HepG2 (cell line): ENCODE data around the gene VAMP3. TPM values are rescaled to one million over a fixed set of nuclear protein-coding genes. Genes with fewer than 3 reads are reported as not detected.

ENCODE experiments used
- ATAC-seq: fragments of 200-7000 bp; cut with Tn5 transposase; 3 replicates; pipeline ENCODE4 v1.9.1; 2020; ENCODE audit warnings: mild to moderate bottlenecking, moderate library complexity
- BruUV-seq: library from RNA; stranded (reverse); fragments of 400-500 nt; replicated peaks from 2 replicates; lab custom pipeline; 2021; lab: Mats Ljungman, UMichigan
- CTCF ChIA-PET: fragments of 300-600 bp; formaldehyde crosslinking; extraction: SDS; loops from one replicate; lab custom pipeline; 2021; ENCODE audit warnings: low total read pairs, inconsistent platforms, low intra/inter-chr PET ratio; lab: Yijun Ruan, JAX
- POLR2A ChIA-PET: fragments of 350-600 bp; sonication (Branson Sonifier 250); formaldehyde crosslinking; loops from one replicate; lab custom pipeline; 2020; ENCODE audit warnings: antibody characterized with exemption, inconsistent platforms; lab: Yijun Ruan, JAX
- DNase-seq: peaks from one replicate; pipeline ENCODE4 v3.0.0-alpha.2; 2015; ENCODE audit warnings: low spot score
- FAIRE-seq: peaks from 3 replicates; lab custom pipeline; 2011; peaks lifted over from hg19 to GRCh38; lab: Jason Lieb, UNC
- H2AFZ ChIP-seq: one replicate; pipeline ENCODE4 v1.6.1; 2011; ENCODE audit warnings: low read length, inconsistent platforms
- H3K27ac ChIP-seq: fragments of 300-600 bp; 3 replicates; pipeline ENCODE4 v1.8.0; 2011; ENCODE audit warnings: mixed run types, mild to moderate bottlenecking, mixed read lengths, low read length, inconsistent platforms; ENCODE audit not compliant: insufficient read depth; ENCODE audit errors: extremely low read length
- H3K27me3 ChIP-seq, 2 experiments: fragments of 200-600 bp in 1 of 2; 2 replicates in 1 of 2; 3 replicates in 1 of 2; pipeline versions ENCODE4 v1.6.0 to v1.8.0; 2011; ENCODE audit warnings: low read length in 2 of 2, mild to moderate bottlenecking in 2 of 2, moderate library complexity in 2 of 2, inconsistent platforms in 1 of 2; ENCODE audit not compliant: insufficient read depth in 2 of 2, control insufficient read depth in 1 of 2
- H3K36me3 ChIP-seq, 2 experiments: fragments of 200-600 bp in 1 of 2; replicated peaks in 1 of 2; 2 replicates in 1 of 2; 3 replicates in 1 of 2; pipeline versions ENCODE4 v1.5.1 to v1.8.0; 2011; ENCODE audit warnings: low read length in 2 of 2, inconsistent platforms in 1 of 2; ENCODE audit not compliant: insufficient read depth in 2 of 2, control insufficient read depth in 1 of 2
- H3K4me1 ChIP-seq: 2 replicates; pipeline ENCODE4 v1.5.1; 2012; ENCODE audit warnings: low read length, inconsistent platforms; ENCODE audit not compliant: insufficient read depth
- H3K4me2 ChIP-seq: 2 replicates; pipeline ENCODE4 v1.6.0; 2011; ENCODE audit warnings: low read depth, low read length, inconsistent platforms
- H3K4me3 ChIP-seq, 3 experiments: fragments of 200-600 bp in 1 of 3; sonication (generic), shearing (Covaris generic) in 1 of 3; replicated peaks in 1 of 3; 2 replicates each; pipeline ENCODE4 v1.5.1; 2011 to 2016; ENCODE audit warnings: low read length in 3 of 3, inconsistent platforms in 2 of 3, low read depth in 2 of 3, mild to moderate bottlenecking in 2 of 3, control low read depth in 1 of 3, mixed read lengths in 1 of 3; ENCODE audit not compliant: insufficient read depth in 1 of 3
- H3K79me2 ChIP-seq: one replicate; pipeline ENCODE4 v1.6.1; 2011; ENCODE audit warnings: low read length, inconsistent platforms; ENCODE audit not compliant: insufficient read depth
- H3K9ac ChIP-seq: 2 replicates; pipeline ENCODE4 v1.6.0; 2011; ENCODE audit warnings: mild to moderate bottlenecking, low read depth, low read length, inconsistent platforms; ENCODE audit not compliant: insufficient read depth
- H3K9me3 ChIP-seq: 2 replicates; pipeline ENCODE4 v1.5.1; 2012; ENCODE audit warnings: mild to moderate bottlenecking, low read length
- H4K20me1 ChIP-seq: 2 replicates; pipeline ENCODE4 v1.6.0; 2011; ENCODE audit warnings: inconsistent platforms, mild to moderate bottlenecking, low read length, moderate library complexity; ENCODE audit not compliant: insufficient read depth
- ARID4A ChIP-seq: sonication (generic); formaldehyde crosslinking; IDR thresholded peaks from 2 replicates; pipeline ENCODE4 v1.5.0; 2020; ENCODE audit warnings: mild to moderate bottlenecking, missing genetic modification reagents, borderline replicate concordance
- CCAR2 ChIP-seq: fragments of 200-400 bp; formaldehyde crosslinking; optimal IDR thresholded peaks from 2 replicates; pipeline ENCODE3; 2018; ENCODE audit warnings: low read depth, mild to moderate bottlenecking, low read length, moderate library complexity
- HOXA3 ChIP-seq: sonication (generic); formaldehyde crosslinking; IDR thresholded peaks from 2 replicates; pipeline ENCODE4 v1.5.0; 2020; ENCODE audit warnings: missing genetic modification reagents
- KDM6A ChIP-seq: IDR thresholded peaks from 2 replicates; pipeline ENCODE4 v1.6.1; 2016; ENCODE audit warnings: low read depth
- MTF2 ChIP-seq: sonication (generic); formaldehyde crosslinking; IDR thresholded peaks from 2 replicates; pipeline ENCODE4 v1.5.0; 2020; ENCODE audit warnings: missing genetic modification reagents, borderline replicate concordance
- MYC ChIP-seq: sonication (generic); formaldehyde crosslinking; IDR thresholded peaks from 2 replicates; pipeline ENCODE4 v1.9.0; 2021; ENCODE audit warnings: missing genetic modification reagents, borderline replicate concordance
- NBN ChIP-seq: fragments of 450-650 bp; conservative IDR thresholded peaks from 2 replicates; pipeline ENCODE4 v1.6.1; 2017
- PPARG ChIP-seq: conservative IDR thresholded peaks from 2 replicates; pipeline ENCODE4 v1.6.1; 2016; ENCODE audit warnings: missing biosample characterization, missing genetic modification reagents
- TFAP4 ChIP-seq: sonication (generic); IDR thresholded peaks from 2 replicates; pipeline ENCODE4 v1.6.1; 2016; ENCODE audit warnings: low read depth, borderline replicate concordance
- THAP9 ChIP-seq: sonication (generic); formaldehyde crosslinking; IDR thresholded peaks from 2 replicates; pipeline ENCODE4; 2020; ENCODE audit warnings: missing genetic modification reagents, mild to moderate bottlenecking, borderline replicate concordance
- ZFY ChIP-seq: sonication (generic); formaldehyde crosslinking; IDR thresholded peaks from 2 replicates; pipeline ENCODE4 v1.4.0; 2020; ENCODE audit warnings: missing genetic modification reagents
- ZSCAN30 ChIP-seq: sonication (generic); formaldehyde crosslinking; IDR thresholded peaks from 2 replicates; pipeline ENCODE4 v1.5.0; 2020; ENCODE audit warnings: mild to moderate bottlenecking, missing genetic modification reagents
- WGBS: methylation state at CpG from one replicate; pipeline ENCODE4 v1.1.6; 2017; ENCODE audit warnings: low lambda C conversion rate; 5-methylcytosine and 5-hydroxymethylcytosine counted together
- in situ Hi-C: cut with HindIII; loops from 2 replicates; pipeline ENCODE4 v1.10.0; 2017; ENCODE audit warnings: low pct_unique_long_range_greater_than_20kb; ENCODE audit not compliant: extremely low pct_ligation_motif_present
- intact Hi-C: fragments of 100-400 bp; cut with micrococcal nuclease; formaldehyde crosslinking; loops from one replicate; pipeline ENCODE4 v1.10.0; 2022; ENCODE audit not compliant: unreplicated experiment
- polyA plus RNA-seq, 8 experiments: library from polyadenylated mRNA; depleted of rRNA in 3 of 8; stranded (reverse) in 7 of 8; unstranded in 1 of 8; fragments of >200 nt; fragmentation: Illumina TruSeq in 4 of 8; extraction: Trizol in 4 of 8; gene quantifications; 2 replicates each; pipeline versions ENCODE4 v1.2.1 to v1.2.3, GENCODE V29; 2011 to 2016; ENCODE audit warnings: low read depth in 4 of 8, missing spikeins in 1 of 8, mixed read lengths in 1 of 8; ENCODE audit not compliant: insufficient read depth in 1 of 8
- total RNA-seq, 5 experiments: library from RNA; depleted of rRNA; stranded (reverse); fragments of >200 nt; fragmentation: Illumina TruSeq; extraction: Trizol; gene quantifications; 2 replicates each; pipeline ENCODE4 v1.2.3, GENCODE V29; 2016; ENCODE audit warnings: low read depth in 1 of 5

Gene VAMP3
- total and polyA plus RNA-seq, 2 of the 13 experiments (the other 11 are each of a cell fraction or from before 2014, with no cell fraction given), result 75.3 to 88.7 TPM

GRCh38 chr1:7732331-7732730 lies 38.8 kb upstream of the VAMP3 start:
- Histone ChIP-seq H3K4me1 (no peaks in the 10 kb centered on the region), H3K9ac (no peak overlapping the region), H4K20me1 (no peaks in the 10 kb centered on the region), H3K9me3 (no peaks in the 10 kb centered on the region), H2AFZ (no peak overlapping the region), H3K36me3 (peaks cover 6 to 28% of the 10 kb centered on the region in 2 experiments; a peak in 4 of 5 replicates), H3K27ac (no peak overlapping the region), H3K4me2 (no peak overlapping the region), H3K79me2 (no peaks in the 10 kb centered on the region), H3K4me3 (no peak overlapping the region), H3K27me3 (no peaks in the 10 kb centered on the region)
- TF ChIP-seq HOXA3 (CRISPR knock-in tag), result no peak
- TF ChIP-seq PPARG (CRISPR knock-in tag), result no peak
- TF ChIP-seq TFAP4, result no peak
- no peak for TF ChIP-seq THAP9
- TF ChIP-seq MYC (CRISPR knock-in tag), result no peak
- no peak for TF ChIP-seq KDM6A (CRISPR knock-in tag)
- TF ChIP-seq MTF2 (CRISPR knock-in tag), result no peak
- no peak for TF ChIP-seq ARID4A (CRISPR knock-in tag)
- no peak for TF ChIP-seq ZFY (CRISPR knock-in tag)
- no peak for TF ChIP-seq CCAR2
- no peak for TF ChIP-seq NBN
- TF ChIP-seq ZSCAN30, result no peak
- 94% methylated on average over 18 of the region's 19 CpGs for WGBS
- ATAC-seq (no peak), DNase-seq (no peak), FAIRE-seq (no peak)
- CTCF ChIA-PET, result no interaction called here
- POLR2A ChIA-PET, result no interaction called here
- in situ Hi-C loops (no loop called here), intact Hi-C loops (no loop called here)
- BruUV-seq, result no TSS peak
